ENCODE measurements around the gene CCNE1. TPM values are rescaled to one million over a fixed set of nuclear protein-coding genes. Genes with fewer than 3 reads are reported as not detected.

CCNE1 gene
- total and polyA plus RNA-seq, 10 of the 15 experiments (the other 5 are each of a cell fraction or from before 2014, with no cell fraction given) = 6.3 to 44.2 (median 35.8) TPM

- 75% methylated on average over 9 of the region's 9 CpGs for WGBS (ENCODE audit: insufficient coverage, insufficient replicate concordance, low lambda C conversion rate, missing lambda C conversion rate)
- H3K27ac ChIP-seq (ENCODE audit: control insufficient read depth, insufficient read depth) = no peak overlapping the region
Measured at GRCh38 chr19:29837996-29838395, 26.2 kb downstream of the CCNE1 start.

GRCh38 chr19:29840066-29840950 lies 28.5 kb downstream of the CCNE1 start:
- no peaks in the 10 kb centered on the region for H4K20me1 ChIP-seq (ENCODE audit: control insufficient read depth, insufficient read depth)
- ChIA-PET SMC1A (ENCODE audit: uncharacterized antibody, unreplicated experiment) (interaction anchor here (1.6 kb wide), 1 partner anchor 11 kb away, joined by 4 read pairs; no protein-coding TSS in a partner anchor), CTCF (no interaction called here), RAD21 (ENCODE audit: unreplicated experiment) (no interaction called here), POLR2A (no interaction called here)
- no peak for FAIRE-seq
- no peak overlapping the region for H3K4me3 ChIP-seq
- BruUV-seq (replicated peaks) = no TSS peak
- no peak for ATAC-seq
- no peak for DNase-seq (ENCODE audit: low read depth, low spot score)
- H3K79me2 ChIP-seq (ENCODE audit: control insufficient read depth, insufficient read depth, low read length) = no peaks in the 10 kb centered on the region
- no peak overlapping the region for H3K4me2 ChIP-seq (ENCODE audit: control insufficient read depth, insufficient read depth)
- no peak overlapping the region for H2AFZ ChIP-seq (ENCODE audit: control insufficient read depth, low read depth, low read length)
- H3K9me3 ChIP-seq (replicated peaks; ENCODE audit: control insufficient read depth, insufficient read depth, low read length) = no peaks in the 10 kb centered on the region
- no peaks in the 10 kb centered on the region; a peak in 1 of 4 replicates for H3K27me3 ChIP-seq (replicated peaks in 1 of 2; ENCODE audit: control insufficient read depth in 2 of 2, insufficient read depth in 2 of 2, low read length in 1 of 2)
- TF ChIP-seq ZSCAN29 (IDR thresholded peaks at IDR 0.05) = no peak
- no peak for TF ChIP-seq RUNX3 (IDR thresholded peaks at IDR 0.05; ENCODE audit: low read length)
- H3K9ac ChIP-seq (ENCODE audit: control insufficient read depth, insufficient read depth, low read length) = no peak overlapping the region
- H3K4me1 ChIP-seq (ENCODE audit: control insufficient read depth, insufficient read depth, low read length) = peaks cover 47% of the 10 kb centered on the region
- no peak overlapping the region for H3K27ac ChIP-seq (ENCODE audit: control insufficient read depth, insufficient read depth)
- in situ Hi-C loops (cut with MboI) = no loop called here
- 73% methylated on average over 21 of the region's 22 CpGs for WGBS (ENCODE audit: insufficient coverage, insufficient replicate concordance, low lambda C conversion rate, missing lambda C conversion rate)
- no peaks in the 10 kb centered on the region for H3K36me3 ChIP-seq (ENCODE audit: control insufficient read depth in 2 of 2, insufficient read depth in 2 of 2, low read length in 1 of 2)
- intact Hi-C loops (cut with micrococcal nuclease; ENCODE audit: unreplicated experiment) = loop anchor here (10.0 kb wide), 1 partner anchor 236 kb away; the partner anchor contains the start of gene POP4

More at GRCh38 chr19:29837996-29838395, 26.2 kb downstream of the CCNE1 start:
- POLR2A ChIA-PET = interaction anchor here (0.7 to 1.4 kb wide), 2 partner anchors 24 to 494 kb away, joined by 4 read pairs; no protein-coding TSS in a partner anchor
- H2AFZ ChIP-seq (ENCODE audit: control insufficient read depth, low read depth, low read length) = no peak overlapping the region
- H3K9me3 ChIP-seq (replicated peaks; ENCODE audit: control insufficient read depth, insufficient read depth, low read length) = no peaks in the 10 kb centered on the region
- in situ Hi-C loops (cut with MboI) (no loop called here), intact Hi-C loops (cut with micrococcal nuclease; ENCODE audit: unreplicated experiment) (loop anchor here (2.0 kb wide), 1 partner anchor 27 kb away; the partner anchor contains the start of gene CCNE1)
- H3K4me3 ChIP-seq = no peak overlapping the region
- H3K79me2 ChIP-seq (ENCODE audit: control insufficient read depth, insufficient read depth, low read length) = no peaks in the 10 kb centered on the region
- H3K9ac ChIP-seq (ENCODE audit: control insufficient read depth, insufficient read depth, low read length) = no peak overlapping the region
- FAIRE-seq = no peak
- H4K20me1 ChIP-seq (ENCODE audit: control insufficient read depth, insufficient read depth) = no peaks in the 10 kb centered on the region
- H3K36me3 ChIP-seq (ENCODE audit: control insufficient read depth in 2 of 2, insufficient read depth in 2 of 2, low read length in 1 of 2) = no peaks in the 10 kb centered on the region
- H3K4me1 ChIP-seq (ENCODE audit: control insufficient read depth, insufficient read depth, low read length) = peaks cover 47% of the 10 kb centered on the region
- no peaks in the 10 kb centered on the region for H3K27me3 ChIP-seq (replicated peaks in 1 of 2; ENCODE audit: control insufficient read depth in 2 of 2, insufficient read depth in 2 of 2, low read length in 1 of 2)
- ATAC-seq = no peak
- H3K4me2 ChIP-seq (ENCODE audit: control insufficient read depth, insufficient read depth) = peak overlapping the region; percentile 90; the same call in 1 of the 2 replicates
- RAD21 ChIA-PET (ENCODE audit: unreplicated experiment) = interaction anchor here (0.9 to 1.4 kb wide), 3 partner anchors 13 to 22 kb away, joined by 3 to 6 read pairs (median 3); no protein-coding TSS in a partner anchor
- SMC1A ChIA-PET (ENCODE audit: uncharacterized antibody, unreplicated experiment) = interaction anchor here (1.2 to 2.1 kb wide), 3 partner anchors 8 to 28 kb away, joined by 3 to 6 read pairs (median 3); no protein-coding TSS in a partner anchor
- DNase-seq (ENCODE audit: low read depth, low spot score) = no peak
- CTCF ChIA-PET = interaction anchor here (0.7 to 1.5 kb wide), 3 partner anchors 7 to 307 kb away, joined by 3 to 4 read pairs (median 4); no protein-coding TSS in a partner anchor
- 0 out of 2 replicates have a peak, but pooled peaks have one; percentile 3 for TF ChIP-seq GATAD2B (conservative IDR thresholded peaks at IDR 0.05; ENCODE audit: low read depth)
- TF ChIP-seq TAF1 (IDR thresholded peaks at IDR 0.05; ENCODE audit: borderline replicate concordance, low read depth, low read length) = no peak
- BruUV-seq (replicated peaks) = no TSS peak
